Adrenal gland (tissue), 5 donors: ENCODE results near the gene DCPS.

ENCODE experiments used
- POLR2A ChIP-seq, 2 donors: fragments of 450-650 bp; IDR thresholded peaks; one replicate each; pipeline ENCODE4 v1.6.1; 2017; ENCODE audit warnings: antibody characterized with exemption in 2 of 2, mild to moderate bottlenecking in 2 of 2, moderate library complexity in 1 of 2
- TF ChIP-seq, protein P1 (sequence below), 6 experiments: fragments of 450-650 bp in 4 of 6; fragments of 200-600 bp in 2 of 6; sonication (generic) in 1 of 6; IDR thresholded peaks; 1 replicate in 5 of 6; 2 replicates in 1 of 6; pipeline versions ENCODE4 v1.5.1 to v1.8.0; 2016 to 2021; ENCODE audit warnings: antibody characterized with exemption in 6 of 6, mild to moderate bottlenecking in 2 of 6, moderate library complexity in 1 of 6
- donor health status: DM: no; HTN: no; CAD: no.

DNA sequence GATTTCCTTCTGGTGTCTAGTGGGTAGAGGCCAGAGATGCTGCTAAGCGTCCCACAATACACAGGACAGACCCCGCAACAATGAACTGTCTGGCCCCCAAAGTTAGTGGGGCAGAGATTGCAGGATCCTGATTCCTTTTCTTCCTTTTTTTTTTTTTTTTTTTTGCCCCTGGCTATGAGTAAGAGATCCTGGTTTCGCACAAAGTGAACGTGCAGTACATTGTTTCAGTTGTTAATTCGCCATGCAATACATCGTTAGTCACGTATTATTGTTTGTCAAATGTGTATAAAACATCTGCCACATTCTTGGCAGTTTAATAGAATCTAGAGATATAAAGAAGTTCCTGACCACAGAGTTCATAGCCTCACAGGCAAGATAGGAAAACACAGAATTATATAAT is 71.9 kb downstream of the DCPS start:
- TF ChIP-seq, protein P1, sequence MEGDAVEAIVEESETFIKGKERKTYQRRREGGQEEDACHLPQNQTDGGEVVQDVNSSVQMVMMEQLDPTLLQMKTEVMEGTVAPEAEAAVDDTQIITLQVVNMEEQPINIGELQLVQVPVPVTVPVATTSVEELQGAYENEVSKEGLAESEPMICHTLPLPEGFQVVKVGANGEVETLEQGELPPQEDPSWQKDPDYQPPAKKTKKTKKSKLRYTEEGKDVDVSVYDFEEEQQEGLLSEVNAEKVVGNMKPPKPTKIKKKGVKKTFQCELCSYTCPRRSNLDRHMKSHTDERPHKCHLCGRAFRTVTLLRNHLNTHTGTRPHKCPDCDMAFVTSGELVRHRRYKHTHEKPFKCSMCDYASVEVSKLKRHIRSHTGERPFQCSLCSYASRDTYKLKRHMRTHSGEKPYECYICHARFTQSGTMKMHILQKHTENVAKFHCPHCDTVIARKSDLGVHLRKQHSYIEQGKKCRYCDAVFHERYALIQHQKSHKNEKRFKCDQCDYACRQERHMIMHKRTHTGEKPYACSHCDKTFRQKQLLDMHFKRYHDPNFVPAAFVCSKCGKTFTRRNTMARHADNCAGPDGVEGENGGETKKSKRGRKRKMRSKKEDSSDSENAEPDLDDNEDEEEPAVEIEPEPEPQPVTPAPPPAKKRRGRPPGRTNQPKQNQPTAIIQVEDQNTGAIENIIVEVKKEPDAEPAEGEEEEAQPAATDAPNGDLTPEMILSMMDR (IDR thresholded peaks at IDR 0.05) = no peak
- TF ChIP-seq POLR2A (IDR thresholded peaks at IDR 0.05) = no peak
